ENCODE data around the gene SEC22C.
A peak's percentile ranks its signal among the peaks of the same experiment; 100 is the strongest.

SEC22C gene

GRCh38 chr3:42503251-42503924, 78.4 kb downstream of the SEC22C start:
- Histone ChIP-seq H4K8ac (ENCODE audit: low read depth, low read length) (no peak overlapping the region), H3K27me3 (ENCODE audit: insufficient read depth, low read length) (peaks cover 5% of the 10 kb centered on the region), H2AK5ac (ENCODE audit: low read length) (no peak overlapping the region), H3K79me2 (ENCODE audit: control insufficient read depth, insufficient read depth, low read length, poor library complexity) (no peaks in the 10 kb centered on the region), H2BK120ac (ENCODE audit: insufficient read depth, low read length, poor library complexity) (no peak overlapping the region), H2AFZ (ENCODE audit: insufficient read depth, low read length, poor library complexity) (no peak overlapping the region), H3K4me2 (ENCODE audit: low read length) (peak overlapping the region; percentile 70), H2BK5ac (ENCODE audit: low read depth, low read length, poor library complexity) (no peak overlapping the region), H3K18ac (ENCODE audit: low read length) (no peak overlapping the region), H3K23ac (ENCODE audit: low read length) (no peak overlapping the region), H3K27ac (ENCODE audit: low read depth, low read length) (no peak overlapping the region), H3K14ac (ENCODE audit: low read length) (no peak overlapping the region), H3K4me3 (ENCODE audit: low read depth, low read length) (no peak overlapping the region), H3K4me1 (ENCODE audit: control insufficient read depth in 1 of 2, insufficient read depth in 2 of 2, low read length in 2 of 2) (peaks cover 17 to 19% of the 10 kb centered on the region in 2 experiments), H3K9me3 (ENCODE audit: insufficient read depth, low read depth, low read length) (no peaks in the 10 kb centered on the region), H2BK12ac (ENCODE audit: low read length) (no peak overlapping the region), H3K9ac (ENCODE audit: low read length) (no peak overlapping the region), H3K79me1 (ENCODE audit: low read length) (peaks cover 6% of the 10 kb centered on the region), H3K4ac (ENCODE audit: low read depth, low read length) (no peak overlapping the region), H4K91ac (ENCODE audit: low read depth, low read length) (no peak overlapping the region), H4K12ac (ENCODE audit: low read depth, low read length) (no peak overlapping the region), H3K36me3 (ENCODE audit: control insufficient read depth in 1 of 2, insufficient read depth in 2 of 2, low read length in 2 of 2) (no peaks in the 10 kb centered on the region)
- WGBS (ENCODE audit: extremely low coverage, insufficient coverage, insufficient read length), result no CpG with 5 or more reads among the region's 4 CpGs
- no peak for DNase-seq

GRCh38 chr3:42502429-42503250, 79.1 kb downstream of the SEC22C start, which contains the start of gene VIPR1:
Gene VIPR1, plus strand, starts transcription at chr3:42502643. Its CDS starts 93 bp downstream, at chr3:42502736.
- H3K36me3 ChIP-seq (ENCODE audit: control insufficient read depth in 1 of 2, insufficient read depth in 2 of 2, low read length in 2 of 2), result no peaks in the 10 kb centered on the region
- no CpG with 5 or more reads among the region's 69 CpGs for WGBS (ENCODE audit: extremely low coverage, insufficient coverage, insufficient read length)
- peak; percentile 73 to 83 for DNase-seq
- no peak within 1 kb of the TSS for H3K9ac ChIP-seq (ENCODE audit: low read length)
- H3K79me2 ChIP-seq (ENCODE audit: control insufficient read depth, insufficient read depth, low read length, poor library complexity), result no peaks in the 10 kb centered on the region
- peak within 1 kb of the TSS; percentile 70 for H3K4me2 ChIP-seq (ENCODE audit: low read length)
- no peak within 1 kb of the TSS for H3K4ac ChIP-seq (ENCODE audit: low read depth, low read length)
- H4K12ac ChIP-seq (ENCODE audit: low read depth, low read length), result peak within 1 kb of the TSS; percentile 23
- H2BK12ac ChIP-seq (ENCODE audit: low read length), result no peak within 1 kb of the TSS
- no peak within 1 kb of the TSS for H4K91ac ChIP-seq (ENCODE audit: low read depth, low read length)
- no peak within 1 kb of the TSS for H3K23ac ChIP-seq (ENCODE audit: low read length)
- H2AK5ac ChIP-seq (ENCODE audit: low read length), result no peak within 1 kb of the TSS
- peak within 1 kb of the TSS; percentile 45 for H3K18ac ChIP-seq (ENCODE audit: low read length)
- peaks cover 6% of the 10 kb centered on the region for H3K79me1 ChIP-seq (ENCODE audit: low read length)
- H3K9me3 ChIP-seq (ENCODE audit: insufficient read depth, low read depth, low read length), result no peaks in the 10 kb centered on the region
- H2BK5ac ChIP-seq (ENCODE audit: low read depth, low read length, poor library complexity), result no peak within 1 kb of the TSS
- no peak within 1 kb of the TSS for H3K27ac ChIP-seq (ENCODE audit: low read depth, low read length)
- peak within 1 kb of the TSS; percentile 86 for H2AFZ ChIP-seq (ENCODE audit: insufficient read depth, low read length, poor library complexity)
- H3K4me1 ChIP-seq (ENCODE audit: control insufficient read depth in 1 of 2, insufficient read depth in 2 of 2, low read length in 2 of 2), result peaks cover 19 to 21% of the 10 kb centered on the region in 2 experiments
- peak within 1 kb of the TSS; percentile 74 for H3K4me3 ChIP-seq (ENCODE audit: low read depth, low read length)
- H3K27me3 ChIP-seq (ENCODE audit: insufficient read depth, low read length), result peaks cover 5% of the 10 kb centered on the region
- H2BK120ac ChIP-seq (ENCODE audit: insufficient read depth, low read length, poor library complexity), result no peak within 1 kb of the TSS
- H3K14ac ChIP-seq (ENCODE audit: low read length), result peak within 1 kb of the TSS; percentile 46
- H4K8ac ChIP-seq (ENCODE audit: low read depth, low read length), result peak within 1 kb of the TSS; percentile 33

- peaks cover 8% of the 10 kb centered on the region for H3K79me1 ChIP-seq (ENCODE audit: low read length)
- H2BK120ac ChIP-seq (ENCODE audit: insufficient read depth, low read length, poor library complexity), result no peak overlapping the region
- H3K23ac ChIP-seq (ENCODE audit: low read length), result no peak overlapping the region
- no peaks in the 10 kb centered on the region for H3K79me2 ChIP-seq (ENCODE audit: control insufficient read depth, insufficient read depth, low read length, poor library complexity)
- no peak overlapping the region for H3K4ac ChIP-seq (ENCODE audit: low read depth, low read length)
- no peak overlapping the region for H2BK12ac ChIP-seq (ENCODE audit: low read length)
- WGBS (ENCODE audit: extremely low coverage, insufficient coverage, insufficient read length), result no CpG with 5 or more reads among the region's 46 CpGs
- no peak overlapping the region for H3K27ac ChIP-seq (ENCODE audit: low read depth, low read length)
- H3K27me3 ChIP-seq (ENCODE audit: insufficient read depth, low read length), result peaks cover 5% of the 10 kb centered on the region
- no peak overlapping the region for H2AK5ac ChIP-seq (ENCODE audit: low read length)
- H2AFZ ChIP-seq (ENCODE audit: insufficient read depth, low read length, poor library complexity), result peak overlapping the region; percentile 86
- H3K18ac ChIP-seq (ENCODE audit: low read length), result no peak overlapping the region
- H4K91ac ChIP-seq (ENCODE audit: low read depth, low read length), result no peak overlapping the region
- peak overlapping the region; percentile 23 for H4K12ac ChIP-seq (ENCODE audit: low read depth, low read length)
- DNase-seq, result peak; percentile 33 to 59
- H3K14ac ChIP-seq (ENCODE audit: low read length), result no peak overlapping the region
- H3K9me3 ChIP-seq (ENCODE audit: insufficient read depth, low read depth, low read length), result no peaks in the 10 kb centered on the region
- H3K4me1 ChIP-seq (ENCODE audit: control insufficient read depth in 1 of 2, insufficient read depth in 2 of 2, low read length in 2 of 2), result peaks cover 19 to 20% of the 10 kb centered on the region in 2 experiments
- H3K4me2 ChIP-seq (ENCODE audit: low read length), result peak overlapping the region; percentile 70
- H3K9ac ChIP-seq (ENCODE audit: low read length), result no peak overlapping the region
- H3K36me3 ChIP-seq (ENCODE audit: control insufficient read depth in 1 of 2, insufficient read depth in 2 of 2, low read length in 2 of 2), result no peaks in the 10 kb centered on the region
- peak overlapping the region; percentile 8 for H4K8ac ChIP-seq (ENCODE audit: low read depth, low read length)
- H3K4me3 ChIP-seq (ENCODE audit: low read depth, low read length), result peak overlapping the region; percentile 41
- no peak overlapping the region for H2BK5ac ChIP-seq (ENCODE audit: low read depth, low read length, poor library complexity)
These were observed 79.9 kb downstream of the SEC22C start for GRCh38 chr3:42501681-42502428.

GRCh38 chr3:42501321-42501680, 80.5 kb downstream of the SEC22C start:
- H3K79me1 ChIP-seq (ENCODE audit: low read length), result peaks cover 8% of the 10 kb centered on the region
- H3K79me2 ChIP-seq (ENCODE audit: control insufficient read depth, insufficient read depth, low read length, poor library complexity), result no peaks in the 10 kb centered on the region
- no peak overlapping the region for H2BK120ac ChIP-seq (ENCODE audit: insufficient read depth, low read length, poor library complexity)
- no peak overlapping the region for H3K23ac ChIP-seq (ENCODE audit: low read length)
- no peak overlapping the region for H4K12ac ChIP-seq (ENCODE audit: low read depth, low read length)
- H3K4me2 ChIP-seq (ENCODE audit: low read length), result peak overlapping the region; percentile 70
- H4K91ac ChIP-seq (ENCODE audit: low read depth, low read length), result no peak overlapping the region
- no peak overlapping the region for H3K9ac ChIP-seq (ENCODE audit: low read length)
- H3K27ac ChIP-seq (ENCODE audit: low read depth, low read length), result no peak overlapping the region
- H2AK5ac ChIP-seq (ENCODE audit: low read length), result no peak overlapping the region
- H3K14ac ChIP-seq (ENCODE audit: low read length), result no peak overlapping the region
- peak overlapping the region; percentile 8 for H4K8ac ChIP-seq (ENCODE audit: low read depth, low read length)
- peak in 1 of 2 donors; percentile 14 for DNase-seq
- H3K4ac ChIP-seq (ENCODE audit: low read depth, low read length), result no peak overlapping the region
- no peak overlapping the region for H3K4me3 ChIP-seq (ENCODE audit: low read depth, low read length)
- H3K36me3 ChIP-seq (ENCODE audit: control insufficient read depth in 1 of 2, insufficient read depth in 2 of 2, low read length in 2 of 2), result no peaks in the 10 kb centered on the region
- no peaks in the 10 kb centered on the region for H3K9me3 ChIP-seq (ENCODE audit: insufficient read depth, low read depth, low read length)
- no peak overlapping the region for H2BK5ac ChIP-seq (ENCODE audit: low read depth, low read length, poor library complexity)
- peak overlapping the region; percentile 86 for H2AFZ ChIP-seq (ENCODE audit: insufficient read depth, low read length, poor library complexity)
- H3K18ac ChIP-seq (ENCODE audit: low read length), result no peak overlapping the region
- H3K27me3 ChIP-seq (ENCODE audit: insufficient read depth, low read length), result peaks cover 5% of the 10 kb centered on the region
- no peak overlapping the region for H2BK12ac ChIP-seq (ENCODE audit: low read length)
- peaks cover 19 to 20% of the 10 kb centered on the region in 2 experiments for H3K4me1 ChIP-seq (ENCODE audit: control insufficient read depth in 1 of 2, insufficient read depth in 2 of 2, low read length in 2 of 2)
- WGBS (ENCODE audit: extremely low coverage, insufficient coverage, insufficient read length), result no CpG with 5 or more reads among the region's 27 CpGs

All from trophoblast cell (in vitro differentiated cells and primary cell).